ENCODE results near the gene CFAP141.
A peak's percentile ranks its signal among the peaks of the same experiment; 100 is the strongest.
"Not testable (repeated sequence)": the region's sequence is repeated elsewhere in the genome, so short reads cannot be mapped to it uniquely, and the experiment has no call there.

CFAP141 gene

DNA sequence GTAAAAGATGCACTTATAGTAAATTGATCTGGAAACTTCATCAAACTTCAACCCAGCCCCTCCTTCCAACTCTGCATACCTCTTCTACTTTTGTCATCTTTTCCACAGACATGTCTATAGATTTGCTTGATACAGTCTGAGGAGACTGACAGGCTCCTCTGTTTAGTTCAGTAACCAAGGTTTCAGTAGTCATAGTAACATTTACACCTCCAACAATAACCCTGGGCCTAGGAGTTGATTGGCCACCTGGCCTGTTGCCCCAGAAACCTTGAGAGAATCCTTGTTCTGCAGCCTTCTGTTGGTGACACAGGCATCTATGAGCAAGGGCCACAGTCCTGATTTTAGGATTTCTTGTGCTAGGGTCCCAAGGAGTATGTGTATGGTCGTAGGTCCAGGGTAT is at the start of gene CFAP141:
Gene CFAP141 (minus strand): TSS at position 138 of the 400 bp plus-strand sequence. CDS start 26 bp downstream, at position 112.
- DNase-seq (ENCODE audit: low read depth in 2 of 2), result no peak

DNA sequence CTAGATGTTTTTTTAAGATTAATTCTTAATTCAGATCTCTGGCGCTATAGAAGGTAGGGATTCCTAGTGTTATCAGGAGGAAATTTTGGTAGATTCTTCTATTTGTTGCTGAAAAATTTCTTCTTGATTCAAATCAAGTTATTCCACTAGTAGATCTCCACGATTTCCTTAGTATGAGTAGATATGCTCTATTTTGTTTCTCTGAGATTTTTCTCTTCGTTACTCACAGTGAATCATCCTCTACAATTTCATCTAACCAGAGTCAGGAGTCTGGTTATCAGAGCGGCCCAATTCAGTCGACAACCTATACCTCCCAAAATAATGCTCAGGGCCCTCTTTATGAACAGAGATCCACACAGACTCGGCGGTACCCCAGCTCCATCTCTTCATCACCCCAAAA is 47.5 kb upstream of the CFAP141 start:
- DNase-seq (ENCODE audit: low read depth in 2 of 2), result no peak

GRCh38 chr1:154241703-154242351 is 35.7 kb upstream of the CFAP141 start:
- no peak for DNase-seq (ENCODE audit: low read depth in 2 of 2)

- no peak for DNase-seq (ENCODE audit: low read depth in 2 of 2)
Observed at GRCh38 chr1:154240294-154240833, 34.2 kb upstream of the CFAP141 start.

- DNase-seq (ENCODE audit: low read depth in 2 of 2), result no peak
Observed at GRCh38 chr1:154239491-154239890, 33.4 kb upstream of the CFAP141 start.

DNA sequence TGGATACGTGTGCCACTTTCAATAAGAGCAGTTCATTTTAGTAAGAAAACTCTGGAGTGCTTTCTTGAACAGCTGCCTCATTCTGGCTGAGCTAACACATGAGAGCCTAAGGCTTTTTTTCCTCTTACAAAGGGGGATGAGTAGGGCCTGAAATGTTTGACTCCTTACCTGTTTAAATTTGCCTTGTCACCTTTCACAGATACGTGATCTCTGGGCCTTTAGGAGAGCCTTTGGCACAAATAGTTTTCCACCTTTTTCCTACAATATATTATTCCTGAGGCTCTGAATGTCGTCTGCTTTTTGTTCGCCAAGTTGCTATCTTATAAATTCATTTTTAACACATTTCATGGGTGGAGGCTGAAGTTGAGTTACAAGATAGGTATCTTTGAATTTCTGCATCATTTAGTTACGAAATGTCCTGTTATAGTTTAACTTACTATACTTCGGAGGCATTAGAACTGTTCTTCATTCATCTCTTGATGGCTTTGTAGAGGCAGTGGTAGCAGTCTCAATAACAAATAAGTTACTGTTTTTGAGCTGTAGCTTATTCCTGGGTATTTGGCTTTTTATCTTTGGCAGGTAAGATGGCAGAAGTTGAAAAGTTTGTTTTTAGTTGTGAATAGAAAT is 31.9 kb upstream of the CFAP141 start:
- DNase-seq (ENCODE audit: low read depth in 2 of 2), result no peak

GRCh38 chr1:154237435-154237834 is 31.3 kb upstream of the CFAP141 start:
- no peak for DNase-seq (ENCODE audit: low read depth in 2 of 2)

DNA sequence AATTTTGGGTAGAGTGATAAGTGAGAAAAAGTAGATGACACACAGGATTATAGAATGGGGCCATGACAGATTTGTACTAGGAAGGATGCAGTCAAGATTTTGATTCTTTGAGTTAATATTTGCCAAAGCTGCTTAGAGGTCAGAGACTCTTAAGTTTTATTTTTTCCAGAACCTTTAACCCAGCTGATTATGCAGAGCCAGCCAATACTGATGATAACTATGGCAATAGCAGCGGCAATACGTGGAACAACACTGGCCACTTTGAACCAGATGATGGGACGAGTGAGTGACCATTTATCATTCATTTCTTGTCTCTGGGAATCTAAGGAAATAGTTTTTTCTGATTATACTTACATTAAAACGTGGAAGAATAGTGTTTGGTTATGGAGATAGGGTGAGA is 30.7 kb upstream of the CFAP141 start:
- no peak for DNase-seq (ENCODE audit: low read depth in 2 of 2)

GRCh38 chr1:154233127-154233526 is 27.0 kb upstream of the CFAP141 start:
- not testable (repeated sequence) for DNase-seq (ENCODE audit: low read depth in 2 of 2)

- DNase-seq (ENCODE audit: low read depth in 2 of 2), result not testable (repeated sequence)
Observed at GRCh38 chr1:154231112-154231511, 25.0 kb upstream of the CFAP141 start.

DNA sequence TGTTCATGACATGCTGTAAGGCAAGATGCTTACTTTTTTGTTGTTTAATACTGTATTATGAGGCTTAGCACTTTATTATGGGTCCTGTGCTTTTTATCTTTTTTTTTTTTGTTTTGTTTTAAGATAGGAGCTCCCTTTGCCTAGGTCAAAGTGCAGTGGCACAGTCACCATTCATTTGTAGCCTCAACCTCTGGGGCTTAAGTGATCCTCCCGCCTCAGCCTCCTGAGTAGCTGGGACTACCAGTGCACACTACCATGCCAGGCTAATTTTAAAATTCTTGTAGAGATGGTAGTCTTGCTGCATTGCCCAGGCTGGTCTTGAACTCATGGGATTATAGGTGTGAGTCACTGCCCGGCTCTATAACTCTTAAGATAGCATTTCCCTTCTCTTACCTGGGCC is 19.2 kb upstream of the CFAP141 start:
- DNase-seq (ENCODE audit: low read depth in 2 of 2), result no peak

DNA sequence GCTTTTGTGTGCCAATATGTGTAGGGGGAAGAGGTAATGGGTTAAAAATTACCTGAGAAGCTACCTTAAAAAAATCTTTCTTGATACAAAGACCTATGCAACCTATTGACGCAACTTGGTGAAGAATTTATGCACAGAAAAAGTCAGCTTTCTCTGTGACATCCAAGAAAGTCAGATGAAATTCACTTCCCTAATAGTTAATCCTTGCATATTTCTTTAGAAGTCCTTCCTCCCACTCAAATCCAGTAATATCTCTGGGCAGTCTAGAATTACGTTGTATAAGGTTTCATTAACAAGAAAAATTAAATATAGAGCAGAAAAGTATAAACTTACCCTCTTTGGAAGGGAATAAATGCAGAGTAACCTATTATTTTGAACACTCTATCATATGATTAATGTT is 17.5 kb upstream of the CFAP141 start:
- no peak for DNase-seq (ENCODE audit: low read depth in 2 of 2)

DNA sequence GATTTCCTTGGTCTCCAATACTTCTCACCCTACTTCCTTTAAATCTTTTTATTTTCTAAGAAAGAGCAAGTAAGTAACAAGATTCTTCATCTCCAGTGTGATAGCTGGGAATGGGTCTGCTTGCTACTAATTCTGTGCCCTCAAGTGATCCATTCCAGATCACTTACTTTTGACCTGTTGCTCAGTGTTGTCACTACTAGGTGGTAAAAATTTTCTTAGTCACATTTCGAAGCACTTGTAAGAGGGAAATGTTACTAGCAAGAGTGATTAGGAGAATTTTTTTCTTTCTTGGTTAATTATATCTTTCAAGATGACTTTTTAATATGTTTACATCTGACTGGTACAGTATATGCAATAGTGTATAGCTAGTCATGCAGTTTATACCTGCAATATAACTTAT is 16.8 kb upstream of the CFAP141 start:
- no peak for DNase-seq (ENCODE audit: low read depth in 2 of 2)

GRCh38 chr1:154222518-154222917 is 16.4 kb upstream of the CFAP141 start:
- no peak for DNase-seq (ENCODE audit: low read depth in 2 of 2)

DNA sequence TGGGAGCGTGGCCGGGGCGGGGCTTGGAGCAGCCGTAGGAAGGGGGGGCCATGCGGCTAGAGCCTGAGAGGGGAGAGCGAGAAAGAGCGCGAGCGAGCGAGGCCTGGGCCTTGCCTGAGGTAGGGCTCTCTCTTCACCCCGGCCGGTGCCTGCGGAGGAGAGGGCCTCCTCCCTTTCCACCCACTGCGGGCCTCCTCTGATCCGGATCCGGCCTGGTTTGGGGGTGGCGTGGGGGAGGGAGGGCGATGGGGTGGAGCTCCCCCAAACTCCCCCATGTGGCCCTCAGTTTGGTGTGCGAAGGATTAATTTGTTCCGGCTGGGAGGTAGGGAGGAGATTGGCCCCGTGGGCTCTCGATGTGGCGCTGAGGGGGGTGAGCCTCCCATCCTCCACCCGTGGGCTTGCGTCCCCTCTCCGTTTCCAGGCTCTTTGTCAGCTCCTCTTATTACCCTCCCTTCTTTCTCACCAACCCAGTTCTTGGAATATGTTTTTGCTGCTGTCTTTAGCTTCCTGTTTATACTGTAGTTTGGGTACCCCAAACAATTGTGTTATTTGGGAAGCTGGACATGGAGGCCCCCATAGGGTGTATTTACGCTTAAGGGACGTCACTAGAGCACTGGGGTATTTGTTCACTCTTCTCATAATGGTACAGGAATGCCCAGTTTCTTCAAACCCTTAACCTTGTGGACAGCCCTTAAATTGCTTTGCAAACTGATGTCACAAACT is 15.3 kb upstream of the CFAP141 start:
- peak; percentile 15 to 24 for DNase-seq (ENCODE audit: low read depth in 2 of 2)

DNA sequence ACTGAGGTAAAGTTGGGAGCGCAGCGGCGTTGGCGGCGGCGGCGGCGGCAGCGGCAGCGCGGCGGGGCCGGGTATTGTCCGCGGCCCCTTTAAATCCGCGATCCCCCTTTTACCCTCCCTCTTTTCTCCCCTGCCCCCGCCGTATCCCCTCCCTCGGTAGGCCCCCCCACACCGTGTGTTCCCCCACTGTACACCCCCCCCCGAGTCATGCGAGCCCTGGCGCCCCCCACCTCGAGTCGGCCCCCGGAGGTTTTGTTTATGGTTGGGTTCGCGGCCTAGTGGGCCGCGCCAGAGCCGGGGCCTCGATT is 14.8 kb upstream of the CFAP141 start:
- no peak for DNase-seq (ENCODE audit: low read depth in 2 of 2)

DNA sequence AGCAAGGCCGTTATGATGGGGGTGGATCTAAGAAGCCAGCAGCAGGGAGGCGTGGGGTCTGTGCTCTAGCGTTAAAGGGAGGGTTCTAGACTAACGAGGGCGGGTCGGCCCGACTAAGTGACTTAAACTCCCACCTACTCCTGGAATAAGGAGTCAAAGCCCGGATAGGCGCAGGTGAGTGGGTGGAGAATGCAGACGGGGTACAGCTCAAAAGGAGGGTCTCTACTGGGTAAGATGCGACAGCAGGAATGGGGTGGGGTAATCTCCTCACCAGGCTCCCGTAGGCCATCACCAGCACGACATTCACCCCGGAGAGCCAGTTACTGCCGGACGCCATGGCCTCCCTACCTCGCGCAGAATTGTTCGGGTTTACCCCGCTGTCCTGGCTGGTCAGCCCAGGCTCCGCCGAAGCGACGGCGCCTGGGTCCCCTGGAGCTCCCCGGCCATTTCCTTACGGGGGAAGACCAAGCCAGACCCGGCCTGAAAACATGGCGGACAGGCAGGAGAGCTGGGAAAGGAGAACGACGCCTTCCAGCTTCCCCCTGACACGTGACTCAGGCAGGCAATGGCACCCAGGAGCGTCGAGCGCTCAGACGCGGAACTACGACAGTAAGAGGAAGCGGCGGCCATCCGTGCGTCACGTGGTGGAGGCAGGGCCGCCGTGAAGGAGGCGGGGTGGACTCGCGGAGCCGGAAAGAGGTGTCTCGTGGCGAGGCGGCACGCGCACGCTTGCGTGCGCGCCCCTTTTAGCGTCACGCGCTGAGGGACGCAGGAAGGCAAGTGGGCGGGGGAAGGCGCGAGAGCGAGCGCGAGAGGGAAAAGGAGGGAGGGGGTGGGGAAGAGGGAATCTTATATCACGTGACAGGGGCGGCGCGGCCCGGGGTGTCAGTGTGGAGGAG is 14.2 kb upstream of the CFAP141 start, which contains the start of gene UBAP2L:
Gene UBAP2L (plus strand): TSS at position 885 of the 899 bp plus-strand sequence. CDS start 4,169 bp downstream, outside the sequence.
- DNase-seq (ENCODE audit: low read depth in 2 of 2), result peak; percentile 99

- DNase-seq (ENCODE audit: low read depth in 2 of 2), result no peak
Observed at GRCh38 chr1:154219541-154219940, 13.4 kb upstream of the CFAP141 start.

GRCh38 chr1:154218545-154218944 is 12.4 kb upstream of the CFAP141 start:
- DNase-seq (ENCODE audit: low read depth in 2 of 2), result no peak

- DNase-seq (ENCODE audit: low read depth in 2 of 2), result no peak
Observed at GRCh38 chr1:154213274-154213673, 7.1 kb upstream of the CFAP141 start.

GRCh38 chr1:154212083-154212482 is 6.0 kb upstream of the CFAP141 start:
- no peak for DNase-seq (ENCODE audit: low read depth in 2 of 2)
